Measurements from ENCODE around the gene EIF4E3. TPM values are rescaled to one million over a fixed set of nuclear protein-coding genes. Genes with fewer than 3 reads are reported as not detected.
A peak's percentile ranks its signal among the peaks of the same experiment; 100 is the strongest.

Gene EIF4E3
- total and polyA plus RNA-seq, 7 donors = 10.3 to 60.1 (median 48.6) TPM

GRCh38 chr3:71704915-71705314, 20.3 kb downstream of the EIF4E3 start:
- Histone ChIP-seq H3K4me1 (peaks cover 4% of the 10 kb centered on the region), H3K9me3 (no peaks in the 10 kb centered on the region), H3K36me3 (ENCODE audit: insufficient read depth in 1 of 2, low read depth in 1 of 2) (peaks cover 0 to 4% of the 10 kb centered on the region in 2 donors), H3K4me3 (no peak overlapping the region), H3K27me3 (ENCODE audit: insufficient read depth in 3 of 3, low read length in 2 of 3) (no peaks in the 10 kb centered on the region), H3K27ac (no peak overlapping the region)
- DNase-seq = no peak
- intact Hi-C loops (cut with DNase I) = no loop called here
- peak in 2 of 4 donors; percentile 57 to 65 for ATAC-seq
- TF ChIP-seq CTCF (IDR thresholded peaks at IDR 0.05) = no peak

GRCh38 chr3:71703797-71704196, 21.4 kb downstream of the EIF4E3 start:
- no peaks in the 10 kb centered on the region for H3K36me3 ChIP-seq (ENCODE audit: insufficient read depth in 1 of 2, low read depth in 1 of 2)
- WGBS, 3 donors = 74 to 81% (median 78%) methylated on average over 2 of the region's 2 CpGs
- no peak overlapping the region for H3K4me3 ChIP-seq

GRCh38 chr3:71702131-71703024, 22.8 kb downstream of the EIF4E3 start:
- ATAC-seq (no peak), DNase-seq (no peak)
- H3K36me3 ChIP-seq (ENCODE audit: insufficient read depth in 1 of 2, low read depth in 1 of 2) = no peaks in the 10 kb centered on the region
- H3K27ac ChIP-seq = no peak overlapping the region
- H3K4me1 ChIP-seq = peaks cover 4% of the 10 kb centered on the region
- no peak overlapping the region for H3K4me3 ChIP-seq
- intact Hi-C loops (cut with DNase I) = no loop called here
- H3K9me3 ChIP-seq = no peaks in the 10 kb centered on the region
- no peaks in the 10 kb centered on the region for H3K27me3 ChIP-seq (ENCODE audit: insufficient read depth in 3 of 3, low read length in 2 of 3)
- 73 to 80% (median 78%) methylated on average over 7 of the region's 7 CpGs for WGBS, 3 donors
- no peak for TF ChIP-seq CTCF (IDR thresholded peaks at IDR 0.05)

More at GRCh38 chr3:71703797-71704196, 21.4 kb downstream of the EIF4E3 start:
- no peak for ATAC-seq
- no peak for DNase-seq
- no peaks in the 10 kb centered on the region for H3K9me3 ChIP-seq
- H3K4me1 ChIP-seq = peaks cover 4% of the 10 kb centered on the region
- intact Hi-C loops (cut with DNase I) = no loop called here
- H3K27ac ChIP-seq = no peak overlapping the region
- no peak for TF ChIP-seq CTCF (IDR thresholded peaks at IDR 0.05)
- H3K27me3 ChIP-seq (ENCODE audit: insufficient read depth in 3 of 3, low read length in 2 of 3) = no peaks in the 10 kb centered on the region

DNA sequence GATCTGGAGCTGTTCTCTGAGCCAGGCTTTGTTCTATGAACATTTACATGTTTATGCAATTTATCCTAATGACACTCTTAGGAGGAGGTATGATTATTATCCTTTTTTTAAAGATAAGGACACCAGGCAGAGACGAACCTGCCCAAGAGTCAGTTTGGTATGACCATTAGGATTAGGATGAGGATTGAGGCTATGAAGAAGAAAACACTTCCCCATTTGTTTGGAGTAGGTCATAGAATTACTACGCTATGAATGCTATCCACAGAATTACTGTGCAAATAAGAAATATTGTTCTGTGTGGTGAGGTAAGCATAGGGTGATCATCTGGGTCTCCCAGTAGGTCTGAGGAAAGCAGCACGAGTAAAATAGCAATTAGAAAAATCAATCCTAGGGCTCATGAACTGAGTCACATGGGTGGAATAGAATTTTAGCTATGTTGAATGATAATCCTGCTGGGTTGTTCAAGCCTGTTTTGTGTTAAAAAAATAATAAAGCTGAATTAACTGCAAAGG, 23.9 kb downstream of the EIF4E3 start:
- H3K9me3 ChIP-seq = no peaks in the 10 kb centered on the region
- peaks cover 4% of the 10 kb centered on the region for H3K4me1 ChIP-seq
- no peak overlapping the region for H3K4me3 ChIP-seq
- no peak for DNase-seq
- no peak overlapping the region for H3K27ac ChIP-seq
- WGBS, 3 donors = 92 to 96% (median 94%) methylated on average over 3 of the region's 3 CpGs
- no peaks in the 10 kb centered on the region for H3K36me3 ChIP-seq (ENCODE audit: insufficient read depth in 1 of 2, low read depth in 1 of 2)
- intact Hi-C loops (cut with DNase I) = no loop called here
- ATAC-seq = no peak
- TF ChIP-seq CTCF (IDR thresholded peaks at IDR 0.05) = no peak
- no peaks in the 10 kb centered on the region for H3K27me3 ChIP-seq (ENCODE audit: insufficient read depth in 3 of 3, low read length in 2 of 3)
